OCI-LY7 (cell line): ENCODE results near the gene DRD1. TPM values are rescaled to one million over a fixed set of nuclear protein-coding genes. Genes with fewer than 3 reads are reported as not detected.

Experiments used
- BruUV-seq: library from RNA; stranded (reverse); fragments of 400-500 nt; replicated peaks from 2 replicates; lab custom pipeline; 2021; lab: Mats Ljungman, UMichigan
- CTCF ChIA-PET: fragments of 300-600 bp; sonication (Branson Sonifier 250); formaldehyde crosslinking; loops from one replicate; lab custom pipeline; 2022; ENCODE audit warnings: antibody characterized with exemption; ENCODE audit not compliant: unreplicated experiment; lab: Charles Lee
- POLR2A ChIA-PET: fragments of 300-600 bp; sonication (Branson Sonifier 250); formaldehyde crosslinking; loops from one replicate; lab custom pipeline; 2022; ENCODE audit warnings: antibody characterized with exemption; lab: Charles Lee
- DNase-seq: peaks from one replicate; pipeline ENCODE4 v3.0.0-alpha.2; 2015; ENCODE audit warnings: low spot score
- H2AFZ ChIP-seq: fragments of 200-600 bp; sonication (generic), shearing (Covaris generic); 2 replicates; pipeline ENCODE4 v1.6.1; 2014; ENCODE audit warnings: mild to moderate bottlenecking, antibody characterized with exemption, low read length, moderate library complexity
- H3K27ac ChIP-seq: fragments of 200-600 bp; sonication (generic); 2 replicates; pipeline ENCODE4 v1.5.1; 2014; ENCODE audit warnings: mixed run types, low read depth, mild to moderate bottlenecking, moderate library complexity, low read length, inconsistent platforms; ENCODE audit not compliant: poor library complexity, severe bottlenecking
- H3K36me3 ChIP-seq: fragments of 200-600 bp; sonication (generic); 2 replicates; pipeline ENCODE4 v1.6.1; 2014; ENCODE audit warnings: mild to moderate bottlenecking, antibody characterized with exemption, low read length, moderate library complexity, mixed read lengths; ENCODE audit not compliant: insufficient read depth
- H3K4me1 ChIP-seq: fragments of 200-600 bp; sonication (generic); 2 replicates; pipeline ENCODE4 v1.5.1; 2014; ENCODE audit warnings: mild to moderate bottlenecking, low read length; ENCODE audit not compliant: insufficient read depth, poor library complexity, severe bottlenecking
- H3K4me2 ChIP-seq: fragments of 200-600 bp; sonication (generic); 2 replicates; pipeline ENCODE4 v1.6.1; 2014; ENCODE audit warnings: mild to moderate bottlenecking, low read length
- H3K4me3 ChIP-seq: fragments of 200-600 bp; sonication (generic); 2 replicates; pipeline ENCODE4 v1.5.1; 2014; ENCODE audit warnings: mild to moderate bottlenecking, low read depth, low read length; ENCODE audit not compliant: poor library complexity, severe bottlenecking
- H3K79me2 ChIP-seq: fragments of 200-600 bp; sonication (generic); 2 replicates; pipeline ENCODE4 v1.6.1; 2016; ENCODE audit warnings: low read depth, mild to moderate bottlenecking, low read length, moderate library complexity, mixed read lengths; ENCODE audit not compliant: insufficient read depth
- H3K9me2 ChIP-seq: fragments of 200-600 bp; sonication (generic); 2 replicates; pipeline ENCODE4 v1.6.1; 2016; ENCODE audit warnings: mild to moderate bottlenecking, low read length, mixed read lengths; ENCODE audit not compliant: insufficient read depth
- H3K9me3 ChIP-seq: fragments of 200-600 bp; sonication (generic); 2 replicates; pipeline ENCODE4 v1.6.1; 2014; ENCODE audit warnings: mild to moderate bottlenecking, mixed run types, low read length, mixed read lengths
- H4K20me1 ChIP-seq: fragments of 200-600 bp; sonication (generic); 2 replicates; pipeline ENCODE4 v1.6.1; 2014; ENCODE audit warnings: mild to moderate bottlenecking, antibody characterized with exemption, low read length, moderate library complexity, mixed read lengths; ENCODE audit not compliant: insufficient read depth
- EZH2phosphoT487 ChIP-seq: fragments of 200-600 bp; sonication (generic); IDR thresholded peaks from 2 replicates; pipeline ENCODE4 v1.6.1; 2018; ENCODE audit warnings: low read depth, borderline replicate concordance, mild to moderate bottlenecking, mixed run types, antibody characterized with exemption, low read length, moderate library complexity, mixed read lengths
- intact Hi-C: fragments of 100-400 bp; cut with micrococcal nuclease; formaldehyde crosslinking; loops from one replicate; pipeline ENCODE4 v1.10.0; 2022; ENCODE audit not compliant: unreplicated experiment
- total RNA-seq, 2 experiments: library from RNA; depleted of rRNA in 1 of 2; stranded (reverse); fragments of >200 nt in 1 of 2; shearing (Covaris generic) in 1 of 2; gene quantifications; 2 replicates each; pipeline ENCODE4 v1.2.3, GENCODE V29; 2014 to 2022
- TF ChIP-seq, protein P1 (sequence below): fragments of 200-600 bp; sonication (generic); conservative IDR thresholded peaks from 2 replicates; pipeline ENCODE4 v1.5.1; 2014; ENCODE audit warnings: mild to moderate bottlenecking, antibody characterized with exemption, low read length, moderate library complexity, mixed read lengths

Gene DRD1
- total RNA-seq, 2 experiments from 2014 or later = not detected

DNA sequence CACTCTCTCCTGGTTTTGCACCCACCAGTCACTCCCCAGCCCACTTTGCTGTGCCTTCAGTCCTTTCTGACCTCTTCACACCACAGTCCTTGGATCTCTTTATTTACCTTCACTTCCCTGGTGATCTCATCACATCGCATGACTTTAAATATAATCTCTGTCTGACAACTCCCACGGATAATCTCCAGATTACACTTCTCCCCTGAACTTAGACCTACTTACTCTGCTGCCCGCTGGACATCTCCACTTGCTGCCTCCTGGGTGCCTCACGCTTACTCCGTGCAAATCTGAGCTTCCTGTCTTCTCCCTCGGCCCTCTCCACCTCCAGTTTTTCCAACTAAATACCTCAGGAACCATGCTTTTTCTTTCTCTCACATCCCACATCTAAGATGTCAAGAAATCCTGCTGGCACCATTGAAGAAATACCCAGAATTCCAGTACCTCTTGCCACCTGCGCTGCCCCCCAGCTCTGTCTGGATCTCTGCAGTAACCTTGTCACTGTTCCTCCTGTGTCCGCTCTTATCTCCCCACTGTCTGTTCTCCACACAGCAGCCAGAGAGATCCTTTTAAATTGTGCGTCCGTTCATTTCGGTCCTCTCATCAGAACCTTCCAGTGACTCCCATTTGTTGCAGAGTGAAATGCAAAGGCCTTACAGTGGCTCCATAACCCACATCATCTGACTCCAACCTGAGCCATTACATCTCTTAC is 43.7 kb upstream of the DRD1 start:
- H3K27ac ChIP-seq = no peak overlapping the region
- no peak for DNase-seq
- H3K36me3 ChIP-seq = peaks cover 99% of the 10 kb centered on the region
- H3K9me3 ChIP-seq = no peaks in the 10 kb centered on the region
- TF ChIP-seq, protein P1, sequence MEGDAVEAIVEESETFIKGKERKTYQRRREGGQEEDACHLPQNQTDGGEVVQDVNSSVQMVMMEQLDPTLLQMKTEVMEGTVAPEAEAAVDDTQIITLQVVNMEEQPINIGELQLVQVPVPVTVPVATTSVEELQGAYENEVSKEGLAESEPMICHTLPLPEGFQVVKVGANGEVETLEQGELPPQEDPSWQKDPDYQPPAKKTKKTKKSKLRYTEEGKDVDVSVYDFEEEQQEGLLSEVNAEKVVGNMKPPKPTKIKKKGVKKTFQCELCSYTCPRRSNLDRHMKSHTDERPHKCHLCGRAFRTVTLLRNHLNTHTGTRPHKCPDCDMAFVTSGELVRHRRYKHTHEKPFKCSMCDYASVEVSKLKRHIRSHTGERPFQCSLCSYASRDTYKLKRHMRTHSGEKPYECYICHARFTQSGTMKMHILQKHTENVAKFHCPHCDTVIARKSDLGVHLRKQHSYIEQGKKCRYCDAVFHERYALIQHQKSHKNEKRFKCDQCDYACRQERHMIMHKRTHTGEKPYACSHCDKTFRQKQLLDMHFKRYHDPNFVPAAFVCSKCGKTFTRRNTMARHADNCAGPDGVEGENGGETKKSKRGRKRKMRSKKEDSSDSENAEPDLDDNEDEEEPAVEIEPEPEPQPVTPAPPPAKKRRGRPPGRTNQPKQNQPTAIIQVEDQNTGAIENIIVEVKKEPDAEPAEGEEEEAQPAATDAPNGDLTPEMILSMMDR = no peak
- no peak for TF ChIP-seq EZH2phosphoT487
- H3K79me2 ChIP-seq = peaks cover 95% of the 10 kb centered on the region
- no TSS peak for BruUV-seq
- intact Hi-C loops = no loop called here
- H2AFZ ChIP-seq = no peak overlapping the region
- H3K4me1 ChIP-seq = no peaks in the 10 kb centered on the region
- H3K4me2 ChIP-seq = no peak overlapping the region
- ChIA-PET CTCF (no interaction called here), POLR2A (interaction anchor here (1.6 kb wide), 1 partner anchor 11 kb away, joined by 6 read pairs; no protein-coding TSS in a partner anchor)
- H3K4me3 ChIP-seq = no peak overlapping the region
- H3K9me2 ChIP-seq = no peaks in the 10 kb centered on the region
- peaks cover 51% of the 10 kb centered on the region for H4K20me1 ChIP-seq

DNA sequence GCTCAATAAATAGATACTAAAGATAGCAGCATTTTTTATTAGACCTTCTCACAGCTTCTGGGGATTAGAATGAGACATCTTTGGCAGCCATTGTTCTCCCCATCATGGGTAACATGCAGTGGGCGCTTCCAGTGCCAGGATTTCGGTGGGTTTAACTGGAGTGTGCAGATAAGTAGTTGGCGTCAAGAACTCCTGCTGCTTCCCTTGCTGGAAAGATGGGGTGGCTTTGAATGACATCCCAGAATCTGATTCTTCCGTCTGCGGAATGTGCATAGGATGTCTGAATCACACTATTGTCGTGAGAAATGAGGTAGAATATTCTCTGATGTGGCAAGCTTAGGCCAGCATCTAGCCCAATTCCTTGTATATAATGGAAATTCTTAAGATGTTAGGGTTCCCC is 41.6 kb upstream of the DRD1 start:
- H3K9me3 ChIP-seq = no peaks in the 10 kb centered on the region
- H3K4me3 ChIP-seq = no peak overlapping the region
- H3K4me1 ChIP-seq = peaks cover 5% of the 10 kb centered on the region
- no peak overlapping the region for H2AFZ ChIP-seq
- ChIA-PET POLR2A (no interaction called here), CTCF (no interaction called here)
- H3K4me2 ChIP-seq = no peak overlapping the region
- intact Hi-C loops = no loop called here
- no peak overlapping the region for H3K27ac ChIP-seq
- peaks cover 99% of the 10 kb centered on the region for H3K79me2 ChIP-seq
- BruUV-seq = no TSS peak
- peaks cover 99% of the 10 kb centered on the region for H3K36me3 ChIP-seq
- H3K9me2 ChIP-seq = no peaks in the 10 kb centered on the region
- no peak for TF ChIP-seq EZH2phosphoT487
- TF ChIP-seq, protein P1 = no peak
- DNase-seq = no peak
- peaks cover 57% of the 10 kb centered on the region for H4K20me1 ChIP-seq

DNA sequence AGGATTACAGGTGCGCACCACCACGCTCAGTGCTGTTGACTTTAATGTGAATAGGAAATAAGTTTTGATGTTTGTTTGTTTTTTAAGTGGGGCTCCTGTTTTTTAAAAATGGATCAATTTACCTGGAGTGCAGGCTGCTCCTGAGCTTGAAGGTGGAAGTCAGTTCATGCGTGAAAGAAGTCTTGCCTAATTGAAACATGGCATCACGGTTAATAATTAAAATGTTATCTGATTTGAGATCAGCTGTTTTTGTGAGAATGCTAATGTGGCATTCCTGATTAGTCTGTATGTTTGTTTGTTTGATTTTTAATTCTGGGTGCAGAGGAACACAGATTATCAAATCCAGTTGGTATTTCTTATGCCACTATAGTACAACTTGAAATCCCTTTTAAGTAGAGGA is 40.8 kb upstream of the DRD1 start:
- no TSS peak for BruUV-seq
- Histone ChIP-seq H2AFZ (no peak overlapping the region), H3K36me3 (peaks cover 95% of the 10 kb centered on the region), H3K4me3 (no peak overlapping the region), H4K20me1 (peaks cover 53% of the 10 kb centered on the region), H3K79me2 (peaks cover 99% of the 10 kb centered on the region), H3K4me2 (no peak overlapping the region), H3K27ac (no peak overlapping the region), H3K9me2 (no peaks in the 10 kb centered on the region), H3K4me1 (peaks cover 10% of the 10 kb centered on the region), H3K9me3 (no peaks in the 10 kb centered on the region)
- no peak for TF ChIP-seq EZH2phosphoT487
- TF ChIP-seq, protein P1 = no peak
- ChIA-PET CTCF (no interaction called here), POLR2A (no interaction called here)
- no peak for DNase-seq
- intact Hi-C loops = no loop called here
